Measurements from ENCODE around the gene CDH1. TPM values are rescaled to one million over a fixed set of nuclear protein-coding genes. Genes with fewer than 3 reads are reported as not detected.

CDH1 gene
- 100 to 1,000 TPM; 118 to 123 TPM for total RNA-seq
- 10.8 TPM for polyA plus RNA-seq (2013, experiment 1 of 2)
- polyA plus RNA-seq (2013, experiment 2 of 2), result 4.7 TPM
- long read RNA-seq, experiment 1, partial matches to known transcripts, result 22 of 25 reads
- long read RNA-seq, experiment 1, other reads (novel, unspliced or antisense), result 3 of 25 reads
- long read RNA-seq, experiment 2, full-length matches to known transcripts, result 182 of 223 reads
- long read RNA-seq, experiment 2, partial matches to known transcripts, result 34 of 223 reads
- long read RNA-seq, experiment 2, other reads (novel, unspliced or antisense), result 7 of 223 reads
- long read RNA-seq, experiment 3, full-length matches to known transcripts, result 148 of 200 reads
- long read RNA-seq, experiment 3, partial matches to known transcripts, result 49 of 200 reads
- long read RNA-seq, experiment 3, other reads (novel, unspliced or antisense), result 3 of 200 reads
- long read RNA-seq, experiment 4, partial matches to known transcripts, result 2 of 5 reads
- long read RNA-seq, experiment 4, other reads (novel, unspliced or antisense), result 3 of 5 reads

DNA sequence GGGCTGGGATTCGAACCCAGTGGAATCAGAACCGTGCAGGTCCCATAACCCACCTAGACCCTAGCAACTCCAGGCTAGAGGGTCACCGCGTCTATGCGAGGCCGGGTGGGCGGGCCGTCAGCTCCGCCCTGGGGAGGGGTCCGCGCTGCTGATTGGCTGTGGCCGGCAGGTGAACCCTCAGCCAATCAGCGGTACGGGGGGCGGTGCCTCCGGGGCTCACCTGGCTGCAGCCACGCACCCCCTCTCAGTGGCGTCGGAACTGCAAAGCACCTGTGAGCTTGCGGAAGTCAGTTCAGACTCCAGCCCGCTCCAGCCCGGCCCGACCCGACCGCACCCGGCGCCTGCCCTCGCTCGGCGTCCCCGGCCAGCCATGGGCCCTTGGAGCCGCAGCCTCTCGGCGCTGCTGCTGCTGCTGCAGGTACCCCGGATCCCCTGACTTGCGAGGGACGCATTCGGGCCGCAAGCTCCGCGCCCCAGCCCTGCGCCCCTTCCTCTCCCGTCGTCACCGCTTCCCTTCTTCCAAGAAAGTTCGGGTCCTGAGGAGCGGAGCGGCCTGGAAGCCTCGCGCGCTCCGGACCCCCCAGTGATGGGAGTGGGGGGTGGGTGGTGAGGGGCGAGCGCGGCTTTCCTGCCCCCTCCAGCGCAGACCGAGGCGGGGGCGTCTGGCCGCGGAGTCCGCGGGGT, at the start of gene CDH1:
TSS of gene CDH1 (plus strand) at position 247 of the 684 bp plus-strand sequence. CDS start at position 371, 124 bp downstream.
- Mint-ChIP-seq H3K4me1 (peaks cover 33% of the 10 kb centered on the region), H3K36me3 (ENCODE audit: low read depth) (no peaks in the 10 kb centered on the region), H3K27ac (peak within 1 kb of the TSS; percentile 94), H3K27me3 (ENCODE audit: insufficient read depth) (no peaks in the 10 kb centered on the region), H3K9me3 (no peaks in the 10 kb centered on the region), H3K4me3 (peak within 1 kb of the TSS; percentile 89)
- Histone ChIP-seq H3K9ac (ENCODE audit: extremely low read depth, low read length, poor library complexity, severe bottlenecking) (no peak within 1 kb of the TSS), H3K27me3 (ENCODE audit: control insufficient read depth, insufficient read depth, low read length, poor library complexity, severe bottlenecking) (peaks cover 32% of the 10 kb centered on the region), H3K9me3 (ENCODE audit: control insufficient read depth, low read length) (no peaks in the 10 kb centered on the region), H3K27ac (ENCODE audit: low read depth, low read length) (no peak within 1 kb of the TSS), H3K4me3 (ENCODE audit: low read length) (peak within 1 kb of the TSS; percentile 75), H3K36me3 (ENCODE audit: control insufficient read depth, insufficient read depth, low read length) (no peaks in the 10 kb centered on the region), H3K4me1 (ENCODE audit: control insufficient read depth, insufficient read depth, low read length) (peaks cover 10% of the 10 kb centered on the region)
- WGBS, 2 experiments (ENCODE audit: insufficient coverage in 1 of 2, insufficient read length in 1 of 2), result 1 to 3% methylated on average over 16 to 57 of the region's 63 CpGs
- peak; percentile 98 for DNase-seq
- TF ChIP-seq, protein P1, sequence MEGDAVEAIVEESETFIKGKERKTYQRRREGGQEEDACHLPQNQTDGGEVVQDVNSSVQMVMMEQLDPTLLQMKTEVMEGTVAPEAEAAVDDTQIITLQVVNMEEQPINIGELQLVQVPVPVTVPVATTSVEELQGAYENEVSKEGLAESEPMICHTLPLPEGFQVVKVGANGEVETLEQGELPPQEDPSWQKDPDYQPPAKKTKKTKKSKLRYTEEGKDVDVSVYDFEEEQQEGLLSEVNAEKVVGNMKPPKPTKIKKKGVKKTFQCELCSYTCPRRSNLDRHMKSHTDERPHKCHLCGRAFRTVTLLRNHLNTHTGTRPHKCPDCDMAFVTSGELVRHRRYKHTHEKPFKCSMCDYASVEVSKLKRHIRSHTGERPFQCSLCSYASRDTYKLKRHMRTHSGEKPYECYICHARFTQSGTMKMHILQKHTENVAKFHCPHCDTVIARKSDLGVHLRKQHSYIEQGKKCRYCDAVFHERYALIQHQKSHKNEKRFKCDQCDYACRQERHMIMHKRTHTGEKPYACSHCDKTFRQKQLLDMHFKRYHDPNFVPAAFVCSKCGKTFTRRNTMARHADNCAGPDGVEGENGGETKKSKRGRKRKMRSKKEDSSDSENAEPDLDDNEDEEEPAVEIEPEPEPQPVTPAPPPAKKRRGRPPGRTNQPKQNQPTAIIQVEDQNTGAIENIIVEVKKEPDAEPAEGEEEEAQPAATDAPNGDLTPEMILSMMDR (conservative IDR thresholded peaks at IDR 0.05), result no peak

DNA sequence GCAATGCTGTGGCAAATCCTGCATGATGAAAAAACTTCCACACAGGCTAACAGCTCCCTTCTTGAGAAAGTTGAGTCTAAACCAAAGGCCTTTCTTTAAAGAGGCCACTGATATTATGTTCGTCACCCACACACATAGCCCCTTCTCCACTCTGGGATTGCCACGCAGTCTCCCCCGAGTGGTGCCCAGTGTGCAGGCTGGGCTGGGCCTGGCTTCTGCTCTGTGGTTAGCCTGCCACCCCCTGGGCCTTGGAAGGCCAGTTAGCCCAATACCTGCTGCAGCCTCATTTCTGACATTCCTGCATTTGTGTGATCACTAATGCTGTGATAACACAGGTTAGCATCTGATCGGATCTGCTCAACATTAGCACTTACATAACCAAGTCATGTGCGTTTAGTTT, 47.2 kb upstream of the CDH1 start:
- Histone ChIP-seq H3K4me3 (ENCODE audit: low read length) (no peak overlapping the region), H3K27me3 (ENCODE audit: control insufficient read depth, insufficient read depth, low read length, poor library complexity, severe bottlenecking) (no peaks in the 10 kb centered on the region), H3K9me3 (ENCODE audit: control insufficient read depth, low read length) (no peaks in the 10 kb centered on the region), H3K4me1 (ENCODE audit: control insufficient read depth, insufficient read depth, low read length) (no peaks in the 10 kb centered on the region), H3K9ac (ENCODE audit: extremely low read depth, low read length, poor library complexity, severe bottlenecking) (no peak overlapping the region), H3K36me3 (ENCODE audit: control insufficient read depth, insufficient read depth, low read length) (no peaks in the 10 kb centered on the region), H3K27ac (ENCODE audit: low read depth, low read length) (no peak overlapping the region)
- no peak for DNase-seq
- Mint-ChIP-seq H3K4me3 (no peak overlapping the region), H3K9me3 (no peaks in the 10 kb centered on the region), H3K27me3 (ENCODE audit: insufficient read depth) (no peaks in the 10 kb centered on the region), H3K27ac (no peak overlapping the region), H3K4me1 (no peaks in the 10 kb centered on the region), H3K36me3 (ENCODE audit: low read depth) (peaks cover 67% of the 10 kb centered on the region)
- WGBS, 2 experiments (ENCODE audit: insufficient coverage in 1 of 2, insufficient read length in 1 of 2), result 90 to 94% methylated on average over 2 to 5 of the region's 5 CpGs
- TF ChIP-seq, protein P1 (conservative IDR thresholded peaks at IDR 0.05), result no peak

DNA sequence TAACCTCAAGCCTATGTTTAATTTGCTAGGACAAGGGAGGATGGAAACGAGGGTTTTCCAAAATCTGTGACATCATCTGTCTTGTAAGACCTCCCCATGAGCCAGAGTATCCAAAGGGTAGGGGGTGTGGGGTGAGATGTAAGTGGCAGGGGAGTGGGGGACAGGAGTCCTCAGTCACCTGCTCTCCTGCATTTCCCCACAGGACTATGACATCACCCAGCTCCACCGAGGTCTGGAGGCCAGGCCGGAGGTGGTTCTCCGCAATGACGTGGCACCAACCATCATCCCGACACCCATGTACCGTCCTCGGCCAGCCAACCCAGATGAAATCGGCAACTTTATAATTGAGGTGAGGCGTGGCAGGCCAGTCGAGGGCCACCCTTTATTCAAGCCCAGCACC, 41.5 kb upstream of the CDH1 start:
- H3K36me3 ChIP-seq (ENCODE audit: control insufficient read depth, insufficient read depth, low read length), result no peaks in the 10 kb centered on the region
- Mint-ChIP-seq H3K36me3 (ENCODE audit: low read depth) (peaks cover 62% of the 10 kb centered on the region), H3K4me1 (no peaks in the 10 kb centered on the region), H3K9me3 (no peaks in the 10 kb centered on the region), H3K27ac (no peak overlapping the region), H3K27me3 (ENCODE audit: insufficient read depth) (no peaks in the 10 kb centered on the region), H3K4me3 (no peak overlapping the region)
- H3K9me3 ChIP-seq (ENCODE audit: control insufficient read depth, low read length), result no peaks in the 10 kb centered on the region
- TF ChIP-seq, protein P1 (conservative IDR thresholded peaks at IDR 0.05), result no peak
- no peak overlapping the region for H3K9ac ChIP-seq (ENCODE audit: extremely low read depth, low read length, poor library complexity, severe bottlenecking)
- 86 to 100% methylated on average over 2 to 11 of the region's 11 CpGs for WGBS, 2 experiments (ENCODE audit: insufficient coverage in 1 of 2, insufficient read length in 1 of 2)
- no peak overlapping the region for H3K4me3 ChIP-seq (ENCODE audit: low read length)
- no peak for DNase-seq
- H3K27ac ChIP-seq (ENCODE audit: low read depth, low read length), result no peak overlapping the region
- H3K27me3 ChIP-seq (ENCODE audit: control insufficient read depth, insufficient read depth, low read length, poor library complexity, severe bottlenecking), result no peaks in the 10 kb centered on the region
- H3K4me1 ChIP-seq (ENCODE audit: control insufficient read depth, insufficient read depth, low read length), result no peaks in the 10 kb centered on the region

Measured in endodermal cell (in vitro differentiated cells).